Peyer's patch (tissue), 4 donors: Measurements from ENCODE around the gene GAS2L3.

Experiments
- CTCF ChIP-seq, 6 experiments: fragments of 450-650 bp in 4 of 6; fragments of 200-600 bp in 2 of 6; sonication (generic) in 1 of 6; IDR thresholded peaks; one replicate each; pipeline ENCODE4 v1.5.1; 2017 to 2019; ENCODE audit warnings: antibody characterized with exemption in 6 of 6, mild to moderate bottlenecking in 3 of 6, moderate library complexity in 1 of 6
- POLR2A ChIP-seq, 2 donors: fragments of 450-650 bp; IDR thresholded peaks; one replicate each; pipeline ENCODE4 v1.5.1; 2017; ENCODE audit warnings: antibody characterized with exemption in 2 of 2, mild to moderate bottlenecking in 2 of 2, moderate library complexity in 2 of 2

- TF ChIP-seq CTCF (IDR thresholded peaks at IDR 0.05) (no peak), POLR2A (IDR thresholded peaks at IDR 0.05) (no peak)
These were observed 73.4 kb downstream of the GAS2L3 start for GRCh38 chr12:100646896-100647295.
